Lower lobe of right lung (tissue), 2 donors: ENCODE data around the gene SETD2. TPM values are rescaled to one million over a fixed set of nuclear protein-coding genes. Genes with fewer than 3 reads are reported as not detected.
A peak's percentile ranks its signal among the peaks of the same experiment; 100 is the strongest.
"Not testable (repeated sequence)": the region's sequence is repeated elsewhere in the genome, so short reads cannot be mapped to it uniquely, and the experiment has no call there.

ENCODE experiments used
- ATAC-seq, 2 donors: fragments of 200-7000 bp; cut with Tn5 transposase; one replicate each; pipeline ENCODE4 v1.9.1; 2020 to 2022; ENCODE audit warnings: mild to moderate bottlenecking in 2 of 2, moderate library complexity in 2 of 2
- DNase-seq: peaks from one replicate; pipeline ENCODE4 v3.0.0-alpha.2; 2020
- H3K27ac ChIP-seq: fragments of 200-600 bp; one replicate; pipeline ENCODE4 v1.8.0; 2022
- H3K27me3 ChIP-seq: fragments of 200-600 bp; one replicate; pipeline ENCODE4 v1.8.0; 2022; ENCODE audit warnings: low read depth
- H3K36me3 ChIP-seq: fragments of 200-600 bp; one replicate; pipeline ENCODE4 v1.8.0; 2022; ENCODE audit warnings: mild to moderate bottlenecking
- H3K4me1 ChIP-seq: fragments of 200-600 bp; one replicate; pipeline ENCODE4 v1.8.0; 2022
- H3K4me3 ChIP-seq: fragments of 200-600 bp; one replicate; pipeline ENCODE4 v1.8.0; 2022; ENCODE audit warnings: mild to moderate bottlenecking
- H3K9me3 ChIP-seq: fragments of 200-600 bp; one replicate; pipeline ENCODE4 v1.8.0; 2022
- CTCF ChIP-seq: fragments of 200-600 bp; IDR thresholded peaks from one replicate; pipeline ENCODE4 v1.8.0; 2022; ENCODE audit warnings: antibody characterized with exemption, mild to moderate bottlenecking
- intact Hi-C: fragments of 100-400 bp; cut with DNase I; formaldehyde crosslinking; loops from one replicate; pipeline ENCODE4 v1.11.0; 2022
- total RNA-seq: library from RNA; stranded (reverse); fragmentation: NEBNext Ultra II Directional; extraction: Animal tissue kit (Norgen Biotek cat#: 25700); gene quantifications from one replicate; pipeline ENCODE4 v1.2.1, GENCODE V29; 2021
- donor health status: DM: no; HTN: yes; CAD: no; lungs with severe emphysema.

The SETD2 gene
- total RNA-seq, 1 donor from 2014 or later = 47.9 TPM

- H3K4me3 ChIP-seq = no peak overlapping the region
- TF ChIP-seq CTCF = no peak
- ATAC-seq (no peak), DNase-seq (no peak)
- no peak overlapping the region for H3K27ac ChIP-seq
- no peaks in the 10 kb centered on the region for H3K27me3 ChIP-seq
- no peaks in the 10 kb centered on the region for H3K9me3 ChIP-seq
- no peaks in the 10 kb centered on the region for H3K36me3 ChIP-seq
- peaks cover 20% of the 10 kb centered on the region for H3K4me1 ChIP-seq
- intact Hi-C loops = no loop called here
Measured at GRCh38 chr3:47130557-47130956, 33.4 kb downstream of the SETD2 start.

- peaks cover 14% of the 10 kb centered on the region for H3K36me3 ChIP-seq
- peak in 1 of 2 donors; percentile 14 for ATAC-seq
- no peak for DNase-seq
- H3K4me3 ChIP-seq = no peak overlapping the region
- H3K27me3 ChIP-seq = no peaks in the 10 kb centered on the region
- H3K27ac ChIP-seq = no peak overlapping the region
- intact Hi-C loops = no loop called here
- peaks cover 13% of the 10 kb centered on the region for H3K4me1 ChIP-seq
- H3K9me3 ChIP-seq = no peaks in the 10 kb centered on the region
- TF ChIP-seq CTCF = no peak
Measured at GRCh38 chr3:47128137-47128536, 35.8 kb downstream of the SETD2 start.

- DNase-seq (no peak), ATAC-seq (no peak)
- H3K4me1 ChIP-seq = no peaks in the 10 kb centered on the region
- TF ChIP-seq CTCF = no peak
- H3K27me3 ChIP-seq = no peaks in the 10 kb centered on the region
- intact Hi-C loops = no loop called here
- H3K9me3 ChIP-seq = no peaks in the 10 kb centered on the region
- H3K27ac ChIP-seq = no peak overlapping the region
- peaks cover 49% of the 10 kb centered on the region for H3K36me3 ChIP-seq
- no peak overlapping the region for H3K4me3 ChIP-seq
Measured at GRCh38 chr3:47123857-47124256, 40.1 kb downstream of the SETD2 start.

DNA sequence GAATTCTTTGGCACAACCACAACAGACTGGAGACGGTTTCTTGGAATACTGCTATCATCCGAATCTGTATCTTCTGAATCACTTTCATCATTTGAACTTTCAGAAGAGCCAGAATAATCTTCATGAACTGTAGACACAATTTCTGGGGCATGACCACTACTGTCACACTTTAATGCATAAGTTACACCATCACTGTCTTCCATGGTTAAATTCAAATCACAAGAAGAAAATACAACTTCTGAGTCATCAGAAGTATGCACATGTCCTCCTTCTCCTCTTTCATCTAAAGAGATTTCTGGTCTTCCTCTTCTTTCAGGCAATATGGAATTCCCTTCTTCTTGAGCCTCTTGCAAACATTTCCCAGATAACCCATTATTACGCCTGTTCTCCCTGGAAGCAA is 42.5 kb downstream of the SETD2 start:
- Histone ChIP-seq H3K4me3 (no peak overlapping the region), H3K4me1 (peaks cover 5% of the 10 kb centered on the region), H3K9me3 (no peaks in the 10 kb centered on the region), H3K27me3 (no peaks in the 10 kb centered on the region), H3K36me3 (peaks cover 61% of the 10 kb centered on the region), H3K27ac (no peak overlapping the region)
- no peak for TF ChIP-seq CTCF
- no peak for DNase-seq
- intact Hi-C loops = no loop called here
- no peak for ATAC-seq

DNA sequence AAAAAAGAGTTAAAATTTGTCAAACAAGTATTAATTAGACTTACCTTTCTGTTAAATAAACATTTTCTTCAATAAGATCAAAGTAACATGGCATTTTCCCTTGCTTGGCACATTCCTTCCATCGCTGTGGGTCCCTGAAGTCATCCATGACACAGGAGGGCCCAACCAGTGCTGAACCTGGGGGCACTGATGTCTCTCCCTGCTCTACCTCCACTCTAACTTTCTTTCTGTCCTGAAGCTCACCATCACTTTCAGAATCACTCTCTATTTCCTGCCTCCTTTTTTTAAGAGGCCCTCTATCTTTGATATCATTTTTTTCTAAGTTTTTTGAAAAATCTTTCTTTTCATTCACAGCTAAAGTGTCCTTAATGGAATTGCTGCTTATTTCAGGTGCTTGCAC is 43.8 kb downstream of the SETD2 start:
- Histone ChIP-seq H3K27ac (no peak overlapping the region), H3K9me3 (no peaks in the 10 kb centered on the region), H3K36me3 (peaks cover 74% of the 10 kb centered on the region), H3K27me3 (no peaks in the 10 kb centered on the region), H3K4me3 (no peak overlapping the region), H3K4me1 (peaks cover 5% of the 10 kb centered on the region)
- intact Hi-C loops = no loop called here
- ATAC-seq (no peak), DNase-seq (no peak)
- no peak for TF ChIP-seq CTCF

GRCh38 chr3:47119387-47119786 is 44.5 kb downstream of the SETD2 start:
- H3K4me3 ChIP-seq, DNase-seq, H3K27ac ChIP-seq, H3K4me1 ChIP-seq, H3K27me3 ChIP-seq, intact Hi-C loops, ATAC-seq, H3K9me3 ChIP-seq: not testable (repeated sequence)
- H3K36me3 ChIP-seq = peaks cover 80% of the 10 kb centered on the region
